HEK293T (cell line): ENCODE measurements around the gene UTP20.
"Not testable (repeated sequence)": the region's sequence is repeated elsewhere in the genome, so short reads cannot be mapped to it uniquely, and the experiment has no call there.

Source experiments
- BHLHE40 ChIP-seq: fragments of 450-650 bp; IDR thresholded peaks from 2 replicates; pipeline ENCODE4 v1.6.1; 2016; ENCODE audit warnings: mild to moderate bottlenecking, moderate library complexity, borderline replicate concordance
- FOXK2 ChIP-seq: fragments of 450-650 bp; IDR thresholded peaks from 2 replicates; pipeline ENCODE4 v1.6.1; 2016; ENCODE audit warnings: mild to moderate bottlenecking
- L3MBTL2 ChIP-seq: fragments of 450-650 bp; conservative IDR thresholded peaks from 2 replicates; pipeline ENCODE4 v1.6.1; 2016; ENCODE audit warnings: mild to moderate bottlenecking
- NFRKB ChIP-seq: fragments of 450-650 bp; IDR thresholded peaks from 2 replicates; pipeline ENCODE4 v1.6.1; 2016; ENCODE audit warnings: mild to moderate bottlenecking, moderate library complexity
- SP1 ChIP-seq: fragments of 450-650 bp; IDR thresholded peaks from 2 replicates; pipeline ENCODE4 v1.6.1; 2017

GRCh38 chr12:101391181-101391580 lies 111.3 kb downstream of the UTP20 start:
- not testable (repeated sequence) for TF ChIP-seq L3MBTL2, SP1, NFRKB, BHLHE40, FOXK2
